Forelimb muscle (tissue), 1 donor: ENCODE results near the gene ASB10. TPM values are rescaled to one million over a fixed set of nuclear protein-coding genes. Genes with fewer than 3 reads are reported as not detected.

Source experiments
- DNase-seq: peaks from one replicate; pipeline ENCODE4 v3.0.0-alpha.2; 2013; ENCODE audit warnings: low read depth
- polyA plus RNA-seq: library from polyadenylated mRNA; unstranded; fragments of 120-200 nt; gene quantifications from one replicate; pipeline ENCODE4 v1.2.1, GENCODE V29; 2013; ENCODE audit not compliant: insufficient read length

ASB10 gene
- polyA plus RNA-seq, 1 donor: 6.2 TPM

DNA sequence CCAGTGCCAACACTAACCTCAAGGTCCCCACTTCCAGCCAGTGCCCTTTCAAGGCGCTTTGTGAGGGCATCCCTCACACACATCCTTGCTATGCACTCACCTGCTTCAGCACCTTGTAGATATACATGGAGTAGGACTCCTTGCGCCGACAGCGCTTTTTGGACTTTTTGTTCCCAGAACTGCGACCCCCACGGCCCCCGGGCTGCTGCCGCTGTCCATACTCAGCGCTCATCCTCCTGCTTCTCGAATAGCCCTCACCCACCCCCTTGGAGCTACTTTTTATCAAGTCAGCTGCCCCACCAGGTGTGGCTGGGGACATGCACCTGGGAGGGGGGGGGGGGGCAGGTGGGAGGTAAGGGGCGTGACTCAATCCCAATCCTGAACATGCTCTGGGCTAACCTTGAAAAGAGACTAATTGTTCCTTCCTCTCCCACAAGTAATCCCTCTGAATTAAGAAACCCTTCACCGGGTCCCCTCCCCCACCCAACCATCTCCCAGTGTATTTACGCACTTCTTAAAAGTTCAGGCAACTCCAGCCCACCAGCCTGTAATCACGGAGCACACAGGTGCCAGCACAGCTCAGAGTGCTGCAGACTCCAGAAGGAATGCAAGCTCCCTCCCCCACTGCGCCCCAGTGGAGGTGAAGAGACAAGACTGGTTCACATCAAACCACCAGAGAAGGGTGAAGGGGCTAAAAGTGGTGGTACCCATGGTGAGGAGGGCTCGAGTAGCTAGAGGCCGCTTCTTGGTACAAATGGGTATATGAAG, 23.2 kb upstream of the ASB10 start, which contains the start of gene H2BK1:
TSS of gene H2BK1 (minus strand) at position 402 of the 768 bp plus-strand sequence. CDS start at position 232, 170 bp downstream.
- no peak for DNase-seq

DNA sequence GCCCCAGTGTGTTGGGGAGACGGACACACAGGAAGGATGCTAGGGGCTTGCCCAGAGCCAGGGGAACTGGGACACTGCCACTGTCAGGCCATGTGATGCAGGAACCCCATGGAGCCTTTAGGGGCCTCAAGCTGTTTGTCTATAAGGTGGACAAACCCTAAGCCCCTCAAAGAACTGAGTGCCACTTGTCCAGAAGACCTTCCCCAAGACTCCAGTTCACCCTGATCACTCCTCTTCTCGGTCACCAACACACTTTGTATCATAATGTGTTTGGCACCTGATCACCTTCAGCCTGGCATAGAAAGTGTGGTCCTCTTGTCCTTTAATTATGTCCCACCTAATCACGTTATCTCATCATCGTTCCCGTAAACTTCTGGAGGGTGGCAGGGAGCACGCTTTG, 22.5 kb upstream of the ASB10 start:
- no peak for DNase-seq

DNA sequence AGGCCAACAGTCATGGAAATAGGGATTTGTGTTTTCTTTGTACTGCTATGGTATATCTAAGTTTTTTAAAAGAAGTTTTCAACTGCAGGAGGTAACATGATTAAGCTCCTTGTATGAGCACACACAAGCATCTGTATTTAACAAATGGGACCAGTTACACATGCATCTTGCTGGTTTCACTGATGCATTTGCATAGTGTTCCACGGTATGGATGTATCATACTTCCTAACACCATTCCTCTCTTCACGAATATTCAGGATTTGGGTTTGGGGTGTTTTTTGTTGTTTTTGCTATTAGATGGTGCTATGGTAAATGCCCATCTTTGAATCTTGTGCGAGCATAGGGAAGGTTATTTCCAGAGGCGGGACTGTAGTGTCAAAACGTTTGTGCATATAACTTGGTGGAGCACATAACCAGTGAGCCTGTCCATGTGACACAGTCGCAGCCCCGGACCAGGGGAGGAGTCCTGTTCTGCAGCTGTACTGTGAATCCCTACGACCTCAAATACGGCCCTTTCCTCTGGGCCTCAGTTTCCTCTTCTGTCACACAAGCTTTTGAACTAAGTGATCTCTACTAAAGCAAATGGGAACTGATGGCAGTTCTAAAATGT, 21.3 kb upstream of the ASB10 start:
- DNase-seq: no peak

DNA sequence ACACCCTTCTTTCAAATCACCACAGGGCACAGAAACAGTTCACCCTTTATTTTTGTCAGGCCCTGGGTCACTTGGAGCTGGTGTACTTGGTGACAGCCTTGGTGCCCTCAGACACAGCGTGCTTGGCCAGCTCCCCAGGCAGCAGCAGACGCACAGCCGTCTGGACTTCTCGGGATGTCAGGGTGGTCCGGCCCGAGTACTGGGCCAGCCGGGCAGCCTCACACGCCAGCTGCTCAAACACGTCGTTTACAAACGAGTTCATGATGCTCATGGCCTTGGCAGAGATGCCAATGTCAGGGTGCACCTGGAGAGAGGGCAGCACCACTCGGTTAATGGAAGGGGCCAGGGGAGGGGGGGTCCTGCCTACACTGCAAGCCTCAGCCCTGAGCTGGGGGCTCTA, 20.8 kb upstream of the ASB10 start:
- no peak for DNase-seq

DNA sequence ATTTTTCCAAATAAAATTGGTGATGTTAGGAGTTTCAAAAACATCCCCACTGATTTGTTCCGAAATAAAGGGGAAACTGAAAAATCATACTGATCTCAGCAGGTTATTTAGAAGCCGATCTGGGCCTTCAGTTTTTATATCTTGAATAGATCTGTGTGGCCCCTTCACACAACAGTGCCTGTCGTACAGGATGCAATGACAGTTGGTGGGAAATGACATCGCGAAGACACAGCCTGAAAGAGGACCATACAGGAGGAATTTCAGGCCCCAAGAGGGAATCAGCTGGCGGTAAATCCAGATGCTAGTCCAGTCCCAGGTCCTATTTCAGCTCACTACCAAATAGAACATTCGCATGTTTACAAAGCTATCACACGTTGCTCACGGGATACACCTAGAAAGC, 20.3 kb upstream of the ASB10 start:
- DNase-seq: no peak

DNA sequence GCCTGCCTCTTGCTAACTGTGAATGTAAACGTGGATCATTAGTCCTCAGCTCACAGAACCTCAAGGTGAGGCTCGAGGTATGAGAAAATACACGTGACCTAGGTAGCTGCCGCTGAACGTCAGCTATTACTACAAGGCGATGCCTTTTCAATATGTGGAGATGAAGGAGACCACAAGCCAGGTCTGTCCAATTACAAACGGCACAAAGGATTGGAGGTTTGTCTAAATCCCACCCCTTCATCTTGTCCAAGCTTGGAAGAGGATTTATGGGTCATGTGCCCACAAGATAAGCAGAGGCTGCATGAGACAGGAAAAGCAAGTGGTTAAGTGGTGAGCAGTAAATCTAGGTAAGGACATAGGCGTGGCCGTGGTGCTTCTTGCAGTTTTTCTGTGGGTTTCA, 19.9 kb upstream of the ASB10 start:
- DNase-seq: no peak

DNA sequence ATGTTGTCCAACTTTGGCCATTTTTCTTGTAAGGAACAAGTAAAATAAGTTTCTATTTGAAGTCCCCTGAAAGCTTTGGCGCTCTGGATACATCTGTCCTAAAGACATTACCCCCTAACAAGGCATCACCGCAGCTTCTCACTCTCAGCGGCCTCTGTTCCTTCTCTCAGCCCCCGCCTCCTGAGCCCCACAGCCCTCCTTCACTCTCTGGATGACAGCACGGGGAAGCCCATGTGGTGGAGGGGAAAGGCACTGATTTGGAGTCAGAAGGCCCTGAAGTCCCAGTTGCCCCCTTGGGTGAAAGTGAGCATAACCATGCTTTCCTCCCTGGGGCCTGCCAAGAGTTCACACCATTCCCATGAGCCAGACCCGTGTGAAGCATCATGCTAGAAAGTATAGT, 18.7 kb upstream of the ASB10 start:
- DNase-seq: no peak

DNA sequence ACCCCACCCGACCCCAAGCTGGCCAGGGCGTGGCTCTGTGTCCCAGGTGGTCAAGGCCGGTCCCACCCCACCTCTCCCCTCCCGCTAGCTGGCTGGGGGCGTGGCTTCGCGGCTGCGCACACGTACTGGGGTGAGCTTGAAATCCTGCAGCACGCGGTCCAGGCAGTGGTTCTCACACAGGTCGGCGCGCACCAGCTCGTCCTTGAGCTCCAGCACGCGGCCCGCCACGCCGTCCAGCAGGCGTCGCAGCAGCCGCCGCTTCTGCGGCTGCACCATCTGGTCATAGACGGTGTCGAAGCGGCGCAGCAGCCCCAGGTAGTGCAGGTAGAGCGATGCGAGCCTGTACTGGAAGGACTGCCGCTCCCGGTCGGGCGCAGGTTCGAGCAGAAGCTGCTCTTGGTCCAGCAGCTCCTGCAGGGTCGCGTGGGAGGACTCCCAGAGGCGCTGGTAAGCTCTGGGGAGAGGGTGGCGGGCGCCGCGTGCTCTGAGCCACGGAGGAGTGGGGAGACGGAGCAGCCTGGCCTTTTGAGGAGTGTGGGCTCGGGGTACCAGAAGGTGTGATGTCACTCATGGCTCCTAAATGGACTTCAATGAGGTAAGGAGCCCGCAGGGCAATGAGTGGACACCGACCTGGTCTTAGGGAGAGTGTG, 17.5 kb upstream of the ASB10 start:
- DNase-seq: no peak

DNA sequence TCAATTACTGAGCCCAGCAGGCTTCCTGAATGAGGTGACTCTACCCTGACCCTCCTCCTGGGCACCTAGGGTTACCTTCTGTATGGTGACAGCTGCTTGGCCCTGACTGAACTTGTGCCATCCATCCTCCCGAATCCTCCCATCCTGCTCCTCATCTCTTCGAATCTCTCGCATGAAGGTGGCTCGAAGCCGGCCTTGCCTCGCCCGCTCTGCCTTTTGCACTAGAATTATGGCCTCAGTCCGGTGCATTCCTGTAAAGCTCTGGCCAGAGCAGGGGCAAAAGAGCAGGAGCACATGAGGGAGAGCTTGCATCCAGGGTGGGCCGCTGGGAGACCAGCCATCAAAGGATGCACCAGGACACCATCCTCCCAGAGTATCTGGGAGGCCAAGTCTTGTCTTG, 15.8 kb upstream of the ASB10 start:
- no peak for DNase-seq

DNA sequence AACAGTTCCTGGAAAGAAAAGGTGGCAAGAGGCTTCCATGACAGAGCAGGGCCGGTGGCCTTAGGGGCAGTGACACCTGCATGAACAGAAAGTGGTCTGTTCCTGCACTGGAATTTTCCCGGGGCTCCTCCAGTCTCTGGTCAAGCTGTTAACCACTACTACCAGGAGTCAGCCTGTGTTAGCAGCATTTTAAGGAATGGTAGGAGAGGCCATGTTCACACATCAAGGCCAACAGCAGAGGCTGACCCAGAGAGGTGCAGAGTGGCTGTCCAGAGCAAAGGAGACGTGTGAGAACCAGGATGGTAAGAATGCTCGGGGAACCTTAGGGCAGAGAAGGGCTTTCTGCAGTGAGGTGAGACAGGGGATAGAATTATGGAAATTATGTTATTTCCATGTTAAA, 14.7 kb upstream of the ASB10 start:
- DNase-seq: no peak

DNA sequence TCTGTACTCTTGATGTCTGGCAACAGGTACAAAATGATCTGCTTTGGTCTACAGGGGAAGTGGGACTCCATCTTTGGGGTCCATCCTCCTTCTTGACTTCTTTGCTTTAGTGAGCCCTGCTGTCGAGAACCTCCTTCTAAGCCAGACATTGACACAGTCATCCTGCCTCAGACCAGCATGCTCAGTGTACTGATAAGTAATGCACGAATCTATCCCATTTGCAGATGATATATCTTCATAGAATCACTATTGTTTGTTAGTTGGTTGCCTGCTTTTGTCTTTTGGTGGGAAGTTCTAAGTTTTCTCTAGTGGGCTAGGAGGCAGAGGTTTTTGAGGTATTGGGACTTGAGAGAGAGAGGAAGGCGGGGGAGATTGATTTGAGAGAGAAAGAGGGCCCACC, 14.3 kb upstream of the ASB10 start:
- no peak for DNase-seq

DNA sequence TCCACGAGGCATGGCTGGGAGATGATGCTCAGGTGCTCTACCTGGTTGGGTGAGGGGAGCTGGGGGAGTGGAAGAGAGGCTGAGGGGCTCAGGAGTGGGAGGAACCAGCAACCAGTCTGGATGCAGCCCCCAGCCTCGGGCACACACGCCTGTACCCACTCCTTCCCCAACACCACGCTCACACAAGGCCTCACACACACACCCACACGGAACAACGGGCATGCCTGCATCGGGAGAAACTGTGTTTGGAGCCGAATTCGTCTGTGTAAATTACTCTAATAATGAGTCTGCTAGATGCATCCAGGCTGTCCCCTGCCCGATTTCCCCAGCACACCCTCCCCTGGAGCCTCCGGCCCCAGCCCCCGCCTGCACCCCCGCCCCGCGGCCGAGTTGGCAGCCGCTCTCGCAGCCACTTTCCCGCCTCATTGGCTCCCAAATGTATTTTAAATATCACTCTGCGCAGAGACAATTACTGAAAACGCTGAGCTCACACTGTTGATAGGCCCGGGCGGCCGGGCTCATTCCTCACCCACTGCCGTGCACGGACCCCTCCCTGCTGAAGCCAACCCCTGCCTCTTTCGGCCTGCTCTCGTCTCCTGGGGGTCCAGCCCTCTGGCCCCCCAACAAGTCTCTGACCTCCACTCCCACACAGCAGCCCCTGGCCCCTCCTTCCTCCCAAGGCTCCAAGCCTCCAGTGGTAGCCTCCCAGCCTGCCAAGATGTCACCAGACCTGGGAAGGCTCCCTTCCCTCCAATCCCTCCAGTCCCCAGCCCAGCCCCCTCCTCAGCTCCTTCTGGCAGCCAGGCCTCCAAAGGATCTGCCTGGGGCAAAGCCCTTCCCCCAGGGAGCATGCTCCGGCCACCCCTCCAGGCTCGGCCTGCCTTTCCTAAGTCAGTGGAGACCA, 12.1 kb upstream of the ASB10 start:
- DNase-seq: no peak

DNA sequence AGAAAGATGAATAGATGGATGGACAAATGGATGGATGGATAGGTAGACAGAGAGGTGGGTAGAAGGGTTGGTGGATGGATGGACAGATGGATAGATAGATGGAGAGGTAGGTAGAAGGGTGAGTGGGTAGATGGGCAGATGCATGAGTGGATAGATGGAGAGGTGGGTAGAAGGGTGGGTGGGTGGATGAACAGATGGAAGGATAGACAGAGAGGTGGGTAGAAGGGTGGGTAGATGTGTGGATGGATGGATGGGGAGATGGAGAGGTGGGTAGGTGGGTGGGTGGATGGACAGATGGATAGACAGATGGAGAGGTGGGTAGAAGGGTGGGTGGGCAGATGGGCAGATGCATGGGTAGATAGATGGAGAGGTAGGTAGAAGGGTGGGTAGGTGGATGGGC, 10.9 kb upstream of the ASB10 start:
- DNase-seq: no peak

DNA sequence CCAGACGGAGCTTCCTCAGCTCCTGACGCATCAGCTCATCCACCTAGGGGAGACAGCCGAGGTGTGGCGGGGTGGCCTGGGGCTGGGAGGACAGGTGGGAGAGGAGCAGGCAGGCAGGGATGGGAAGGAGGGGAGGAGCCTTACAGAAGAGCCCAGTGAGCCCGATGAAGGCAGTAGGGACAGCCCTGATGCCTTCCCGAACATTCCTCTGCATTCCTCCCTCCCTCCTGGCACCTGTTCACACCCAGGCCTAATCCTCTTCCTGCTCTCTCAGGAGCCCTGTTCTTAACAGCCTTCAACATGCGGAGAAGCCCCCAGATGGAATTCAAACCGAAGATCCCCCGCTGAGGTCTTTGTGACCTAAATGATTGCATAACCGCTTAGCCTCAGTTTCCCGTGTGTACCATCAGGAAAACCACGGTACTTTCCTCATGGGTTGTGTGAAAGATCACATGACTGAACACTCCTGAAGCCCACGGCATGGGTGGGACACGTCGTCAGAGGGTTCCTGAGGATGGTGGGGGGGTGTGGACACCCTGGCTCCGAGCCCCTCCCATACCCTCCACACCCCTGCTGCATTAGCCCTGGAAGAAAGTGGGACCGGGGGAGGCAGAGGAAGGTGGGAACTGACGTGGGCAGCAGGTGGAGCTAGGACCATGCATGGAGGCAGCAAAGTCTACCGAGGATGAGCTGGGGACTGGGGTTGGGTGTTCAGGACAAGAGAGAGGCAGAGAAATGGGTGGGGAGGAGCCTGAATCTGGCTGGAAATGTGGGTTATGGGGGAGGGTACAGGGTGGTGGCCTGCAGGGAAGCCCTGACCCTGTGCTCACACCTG, 8.8 kb upstream of the ASB10 start:
- no peak for DNase-seq

DNA sequence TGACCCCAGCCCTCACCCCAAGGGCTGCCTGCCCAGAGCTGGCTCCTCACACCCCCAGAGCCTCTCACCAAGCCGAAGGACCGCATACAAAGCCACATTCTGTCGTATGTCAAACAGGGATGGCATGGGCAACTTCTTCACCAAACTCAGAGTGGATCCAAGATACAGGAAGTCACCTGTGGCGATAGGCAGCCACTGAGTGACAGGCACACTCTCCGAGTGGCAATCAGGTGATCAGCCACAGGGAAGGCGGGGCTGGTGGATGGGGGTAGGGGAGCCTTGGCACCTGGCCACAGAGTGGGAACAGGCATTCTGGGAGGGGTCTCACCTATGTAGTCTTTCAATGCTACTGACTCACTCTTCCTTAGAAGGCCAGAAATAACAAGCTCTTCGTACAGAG, 7.1 kb upstream of the ASB10 start:
- no peak for DNase-seq

DNA sequence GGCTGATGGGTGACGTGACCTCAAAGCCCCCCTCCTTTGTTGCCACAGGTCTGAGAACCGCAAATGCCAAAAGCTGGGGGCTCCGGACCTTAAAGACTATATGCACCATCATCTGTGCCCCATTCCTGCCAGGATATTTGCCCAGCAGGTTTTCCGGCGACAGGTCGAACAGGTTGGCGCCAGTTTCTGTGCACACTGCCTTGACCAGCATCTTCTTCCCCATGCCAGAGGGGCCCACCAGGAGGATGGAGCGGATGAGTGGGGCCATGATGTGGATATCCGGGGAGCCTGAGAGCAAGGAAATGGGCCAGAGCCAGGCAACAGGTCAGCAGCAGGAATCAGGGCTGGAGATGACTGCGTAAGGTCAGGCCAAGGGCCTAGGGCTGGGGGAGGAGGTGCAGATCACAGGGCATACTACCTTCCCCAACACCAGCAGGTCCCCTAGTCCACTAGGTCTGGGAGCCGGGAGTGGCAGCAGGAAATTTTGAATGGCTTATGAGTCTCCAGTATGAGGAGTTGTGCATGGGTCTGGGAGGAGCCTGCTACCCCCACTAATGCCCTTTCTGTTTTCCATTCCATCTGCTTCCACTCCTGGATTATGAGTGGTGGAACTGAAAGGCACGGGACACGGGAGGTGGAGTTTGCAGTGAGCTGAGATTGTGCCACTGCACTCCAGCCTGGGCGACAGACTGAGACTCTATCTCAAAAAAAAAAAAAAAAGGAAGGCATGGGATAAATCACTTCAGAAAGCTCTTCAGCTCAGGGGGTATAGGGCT, 6.3 kb upstream of the ASB10 start:
- DNase-seq: no peak

DNA sequence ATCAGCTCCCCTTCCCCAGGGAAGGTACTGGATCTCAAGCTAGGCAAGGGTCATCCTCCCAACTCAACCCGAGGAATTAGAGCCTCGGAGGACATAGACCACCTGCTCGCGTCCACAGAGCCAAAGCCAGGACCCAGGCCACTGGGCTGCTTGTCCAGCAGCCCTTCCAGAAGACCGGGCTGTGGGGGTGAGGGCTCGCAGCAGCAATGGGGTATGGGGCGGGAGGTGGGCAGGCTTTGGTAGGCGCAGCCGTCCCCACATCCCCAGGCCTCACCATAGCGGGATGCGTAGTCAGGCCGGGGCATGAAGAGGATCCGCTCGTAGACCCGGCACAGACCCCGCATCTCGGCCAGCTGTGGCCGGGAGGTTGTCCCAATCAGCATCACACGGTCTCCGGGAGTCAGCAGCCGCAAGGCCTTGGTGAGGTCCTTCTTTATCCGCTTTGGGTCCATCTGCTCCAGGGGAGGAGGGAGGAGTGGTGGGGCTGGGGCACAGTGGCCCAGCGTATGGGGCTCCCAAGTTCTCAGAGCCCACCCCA, 5.0 kb upstream of the ASB10 start:
- DNase-seq: no peak

DNA sequence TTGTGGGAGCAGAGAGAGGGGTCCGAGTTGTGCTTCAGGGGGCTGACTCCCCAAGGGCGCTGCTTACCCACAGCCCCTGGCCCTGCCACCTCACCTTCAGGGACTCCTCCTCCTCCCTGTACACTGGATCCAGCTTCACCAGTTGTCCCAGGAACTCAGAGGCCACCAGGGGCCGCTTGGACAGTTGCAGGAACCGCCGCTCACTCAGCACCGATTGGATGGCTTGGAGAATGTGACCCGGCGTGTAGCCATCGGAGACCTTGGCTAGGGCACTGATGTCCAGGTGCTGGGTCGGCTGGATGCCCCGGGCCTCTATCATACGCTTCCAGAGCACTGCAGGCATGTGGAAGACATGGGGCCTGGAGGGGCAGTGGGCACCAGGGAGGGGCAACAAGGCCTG, 4.5 kb upstream of the ASB10 start:
- DNase-seq: no peak

DNA sequence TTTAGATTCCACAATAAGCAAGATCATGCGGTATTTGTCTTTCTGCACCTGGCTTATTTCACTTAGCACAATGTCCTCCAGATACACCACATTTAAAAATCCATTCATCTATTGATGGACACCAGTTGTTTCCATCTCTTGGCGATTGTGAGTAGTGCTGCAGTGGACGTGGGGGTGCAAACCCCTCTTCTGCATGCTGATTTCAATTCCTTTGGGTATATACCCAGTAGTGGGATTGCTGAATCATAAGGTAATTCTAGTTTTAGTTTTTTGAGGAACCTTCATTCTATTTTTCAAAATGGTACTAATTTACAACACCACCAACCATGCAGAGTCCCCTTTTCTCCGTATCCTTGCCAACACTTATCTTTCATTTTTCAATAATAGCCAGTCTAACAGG, 2.0 kb upstream of the ASB10 start:
- no peak for DNase-seq

DNA sequence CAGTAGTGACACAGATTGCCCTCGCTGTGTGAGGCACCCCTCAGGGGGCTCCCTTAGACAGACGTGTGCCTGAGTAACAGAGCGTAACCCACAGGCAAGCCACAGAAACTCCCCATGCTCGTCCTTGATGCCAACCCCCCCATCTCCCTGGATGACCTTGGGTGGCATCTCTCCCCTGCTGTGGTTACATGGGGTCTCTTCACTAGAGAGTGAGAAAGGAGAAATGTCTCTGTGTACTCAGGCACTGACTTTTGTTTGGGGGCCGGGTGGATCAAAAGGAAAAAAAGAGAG, 1.1 kb upstream of the ASB10 start:
- DNase-seq: no peak
